Fibroblast of peridontal ligament (primary cell): Measurements from ENCODE around the gene LETM1.
"Not testable (repeated sequence)": the region's sequence is repeated elsewhere in the genome, so short reads cannot be mapped to it uniquely, and the experiment has no call there.

Experiments
- DNase-seq: peaks from one replicate; pipeline ENCODE4 v3.0.0-alpha.2; 2010; ENCODE audit errors: extremely low read depth

The LETM1 gene

GRCh38 chr4:1851575-1852410 lies 4.2 kb downstream of the LETM1 start:
- DNase-seq, result no peak

- DNase-seq, result no peak
Measured at GRCh38 chr4:1851160-1851559, 4.8 kb downstream of the LETM1 start.

- no peak for DNase-seq
Measured at GRCh38 chr4:1850276-1850675, 5.7 kb downstream of the LETM1 start.

- no peak for DNase-seq
Measured at GRCh38 chr4:1846580-1846979, 9.4 kb downstream of the LETM1 start.

- DNase-seq, result not testable (repeated sequence)
Measured at GRCh38 chr4:1844618-1845017, 11.3 kb downstream of the LETM1 start.

GRCh38 chr4:1843852-1844251 lies 12.1 kb downstream of the LETM1 start:
- no peak for DNase-seq

- peak; percentile 85 for DNase-seq
Measured at GRCh38 chr4:1842993-1843448, 12.9 kb downstream of the LETM1 start.

GRCh38 chr4:1842339-1842895 lies 13.5 kb downstream of the LETM1 start:
- DNase-seq, result no peak

GRCh38 chr4:1841887-1842210 lies 14.1 kb downstream of the LETM1 start:
- DNase-seq, result no peak

GRCh38 chr4:1841201-1841886 lies 14.6 kb downstream of the LETM1 start:
- no peak for DNase-seq

- DNase-seq, result no peak
Measured at GRCh38 chr4:1839282-1839681, 16.7 kb downstream of the LETM1 start.

GRCh38 chr4:1837069-1837468 lies 18.9 kb downstream of the LETM1 start:
- no peak for DNase-seq

- DNase-seq, result no peak
Measured at GRCh38 chr4:1836650-1837049, 19.3 kb downstream of the LETM1 start.

- not testable (repeated sequence) for DNase-seq
Measured at GRCh38 chr4:1835836-1836235, 20.1 kb downstream of the LETM1 start.

GRCh38 chr4:1834047-1834775 lies 21.7 kb downstream of the LETM1 start:
- no peak for DNase-seq

GRCh38 chr4:1833307-1834046 lies 22.5 kb downstream of the LETM1 start:
- no peak for DNase-seq

- no peak for DNase-seq
Measured at GRCh38 chr4:1832690-1833089, 23.3 kb downstream of the LETM1 start.

- DNase-seq, result no peak
Measured at GRCh38 chr4:1831331-1831730, 24.6 kb downstream of the LETM1 start.

- DNase-seq, result no peak
Measured at GRCh38 chr4:1830642-1831228, 25.2 kb downstream of the LETM1 start.

- DNase-seq, result no peak
Measured at GRCh38 chr4:1830234-1830633, 25.7 kb downstream of the LETM1 start.
